PC-3 (cell line): Measurements from ENCODE around the gene TMEM131.

ENCODE experiments used
- EZH2 ChIP-seq: fragments of 300-600 bp; sonication (generic); IDR thresholded peaks from one replicate; pipeline ENCODE4 v1.6.1; 2017; ENCODE audit warnings: antibody characterized with exemption, mild to moderate bottlenecking, low read length; ENCODE audit not compliant: unreplicated experiment
- EZH2phosphoT487 ChIP-seq: fragments of 300-600 bp; sonication (generic); IDR thresholded peaks from 2 replicates; pipeline ENCODE4 v1.6.1; 2018; ENCODE audit warnings: mild to moderate bottlenecking, antibody characterized with exemption, low read length, borderline replicate concordance
- TF ChIP-seq, protein P1 (sequence below): fragments of 300-600 bp; sonication (generic); conservative IDR thresholded peaks from 2 replicates; pipeline ENCODE4 v1.5.1; 2017; ENCODE audit warnings: antibody characterized with exemption, low read depth, mild to moderate bottlenecking, low read length

DNA sequence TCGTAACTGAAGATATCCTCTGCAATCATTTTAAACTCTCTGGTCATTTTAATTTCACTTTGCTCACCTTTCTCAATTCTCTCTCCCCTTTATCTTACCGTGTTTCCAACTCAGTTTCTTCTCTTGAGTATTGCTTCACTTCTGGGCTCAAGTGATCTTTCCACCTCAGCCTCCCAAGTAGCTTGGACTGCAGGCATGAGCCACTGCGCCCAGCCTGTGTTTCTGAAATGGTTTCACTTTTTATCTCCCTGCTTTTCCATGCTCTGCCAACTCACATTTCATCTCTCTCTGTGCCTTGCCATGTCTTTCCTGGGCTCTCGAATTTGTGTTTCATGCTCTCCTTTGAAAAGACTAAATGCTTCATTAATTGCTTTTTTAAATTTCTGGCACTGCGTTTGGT, 30.5 kb upstream of the TMEM131 start:
- TF ChIP-seq EZH2phosphoT487 (no peak), EZH2 (no peak)
- TF ChIP-seq, protein P1, sequence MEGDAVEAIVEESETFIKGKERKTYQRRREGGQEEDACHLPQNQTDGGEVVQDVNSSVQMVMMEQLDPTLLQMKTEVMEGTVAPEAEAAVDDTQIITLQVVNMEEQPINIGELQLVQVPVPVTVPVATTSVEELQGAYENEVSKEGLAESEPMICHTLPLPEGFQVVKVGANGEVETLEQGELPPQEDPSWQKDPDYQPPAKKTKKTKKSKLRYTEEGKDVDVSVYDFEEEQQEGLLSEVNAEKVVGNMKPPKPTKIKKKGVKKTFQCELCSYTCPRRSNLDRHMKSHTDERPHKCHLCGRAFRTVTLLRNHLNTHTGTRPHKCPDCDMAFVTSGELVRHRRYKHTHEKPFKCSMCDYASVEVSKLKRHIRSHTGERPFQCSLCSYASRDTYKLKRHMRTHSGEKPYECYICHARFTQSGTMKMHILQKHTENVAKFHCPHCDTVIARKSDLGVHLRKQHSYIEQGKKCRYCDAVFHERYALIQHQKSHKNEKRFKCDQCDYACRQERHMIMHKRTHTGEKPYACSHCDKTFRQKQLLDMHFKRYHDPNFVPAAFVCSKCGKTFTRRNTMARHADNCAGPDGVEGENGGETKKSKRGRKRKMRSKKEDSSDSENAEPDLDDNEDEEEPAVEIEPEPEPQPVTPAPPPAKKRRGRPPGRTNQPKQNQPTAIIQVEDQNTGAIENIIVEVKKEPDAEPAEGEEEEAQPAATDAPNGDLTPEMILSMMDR, result no peak
